Kidney epithelial cell (primary cell): ENCODE results near the gene P2RY13. TPM values are rescaled to one million over a fixed set of nuclear protein-coding genes. Genes with fewer than 3 reads are reported as not detected.

Experiments used
- DNase-seq: peaks from one replicate; pipeline ENCODE4 v3.0.0-alpha.2; 2010; ENCODE audit warnings: low read depth
- H3K27me3 ChIP-seq: 2 replicates; pipeline ENCODE4 v1.6.0; 2011; ENCODE audit warnings: low read length; ENCODE audit not compliant: control insufficient read depth, insufficient read depth
- H3K36me3 ChIP-seq: 2 replicates; pipeline ENCODE4 v1.5.1; 2011; ENCODE audit warnings: low read length; ENCODE audit not compliant: control insufficient read depth, insufficient read depth
- H3K4me3 ChIP-seq: 2 replicates; pipeline ENCODE4 v1.5.1; 2011; ENCODE audit warnings: low read depth, mild to moderate bottlenecking, control low read depth, low read length
- total RNA-seq: library from RNA; depleted of rRNA; stranded (reverse); fragments of >200 nt; gene quantifications from 2 replicates; pipeline ENCODE4 v1.2.3, GENCODE V29; 2015
- TF ChIP-seq, protein P1 (sequence below): IDR thresholded peaks from 2 replicates; pipeline ENCODE4 v1.5.1; 2011; ENCODE audit warnings: mild to moderate bottlenecking, moderate library complexity, low read length, control low read depth, inconsistent platforms; ENCODE audit not compliant: insufficient read depth, poor library complexity, severe bottlenecking

P2RY13 gene
- total RNA-seq, 1 donor from 2014 or later, result 0.13 TPM

DNA sequence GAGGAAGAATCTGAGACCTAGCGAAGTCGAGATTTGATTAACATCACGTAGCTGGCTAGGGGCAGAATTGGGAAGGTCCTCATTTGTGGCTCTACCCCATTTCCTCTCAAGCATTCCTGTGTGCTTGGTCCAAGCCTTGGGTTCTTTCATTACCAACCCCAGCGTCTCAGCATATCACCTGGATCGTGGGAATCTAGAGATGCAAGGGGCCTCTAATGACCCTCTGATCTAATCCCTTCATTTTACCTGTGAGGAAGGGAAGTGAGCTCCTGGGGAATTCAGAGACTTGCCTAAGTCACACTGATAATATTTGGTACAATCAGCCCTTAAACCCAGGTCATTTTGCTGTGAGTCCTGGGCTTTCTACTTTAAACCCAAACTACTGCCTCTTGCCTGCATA, 14.8 kb downstream of the P2RY13 start:
- no peak overlapping the region for H3K4me3 ChIP-seq
- TF ChIP-seq, protein P1, sequence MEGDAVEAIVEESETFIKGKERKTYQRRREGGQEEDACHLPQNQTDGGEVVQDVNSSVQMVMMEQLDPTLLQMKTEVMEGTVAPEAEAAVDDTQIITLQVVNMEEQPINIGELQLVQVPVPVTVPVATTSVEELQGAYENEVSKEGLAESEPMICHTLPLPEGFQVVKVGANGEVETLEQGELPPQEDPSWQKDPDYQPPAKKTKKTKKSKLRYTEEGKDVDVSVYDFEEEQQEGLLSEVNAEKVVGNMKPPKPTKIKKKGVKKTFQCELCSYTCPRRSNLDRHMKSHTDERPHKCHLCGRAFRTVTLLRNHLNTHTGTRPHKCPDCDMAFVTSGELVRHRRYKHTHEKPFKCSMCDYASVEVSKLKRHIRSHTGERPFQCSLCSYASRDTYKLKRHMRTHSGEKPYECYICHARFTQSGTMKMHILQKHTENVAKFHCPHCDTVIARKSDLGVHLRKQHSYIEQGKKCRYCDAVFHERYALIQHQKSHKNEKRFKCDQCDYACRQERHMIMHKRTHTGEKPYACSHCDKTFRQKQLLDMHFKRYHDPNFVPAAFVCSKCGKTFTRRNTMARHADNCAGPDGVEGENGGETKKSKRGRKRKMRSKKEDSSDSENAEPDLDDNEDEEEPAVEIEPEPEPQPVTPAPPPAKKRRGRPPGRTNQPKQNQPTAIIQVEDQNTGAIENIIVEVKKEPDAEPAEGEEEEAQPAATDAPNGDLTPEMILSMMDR, result no peak

DNA sequence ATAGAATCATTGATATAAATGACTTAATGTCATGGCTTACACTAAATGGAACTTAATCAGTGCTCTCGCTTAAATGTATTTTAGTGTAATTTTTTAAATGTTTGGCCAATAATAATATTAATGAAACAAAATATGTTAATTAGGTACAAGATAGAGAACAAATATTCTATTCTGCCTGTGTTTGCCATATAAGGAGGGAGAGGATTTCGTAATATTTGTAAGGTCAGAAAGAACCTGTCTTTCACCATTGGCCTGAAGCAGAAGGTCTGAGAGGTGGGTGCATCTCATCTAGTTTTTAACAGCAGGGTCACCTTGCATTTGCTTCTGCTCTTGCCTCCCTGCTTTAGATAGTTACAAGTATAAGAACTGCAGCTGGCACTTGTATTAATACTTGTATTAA, 15.2 kb downstream of the P2RY13 start:
- no peaks in the 10 kb centered on the region for H3K27me3 ChIP-seq
- TF ChIP-seq, protein P1, result no peak
- DNase-seq, result no peak
- H3K36me3 ChIP-seq, result no peaks in the 10 kb centered on the region
- H3K4me3 ChIP-seq, result no peak overlapping the region

More for the DNA sequence above, 14.8 kb downstream of the P2RY13 start:
- DNase-seq, result no peak
- Histone ChIP-seq H3K36me3 (no peaks in the 10 kb centered on the region), H3K27me3 (no peaks in the 10 kb centered on the region)

DNA sequence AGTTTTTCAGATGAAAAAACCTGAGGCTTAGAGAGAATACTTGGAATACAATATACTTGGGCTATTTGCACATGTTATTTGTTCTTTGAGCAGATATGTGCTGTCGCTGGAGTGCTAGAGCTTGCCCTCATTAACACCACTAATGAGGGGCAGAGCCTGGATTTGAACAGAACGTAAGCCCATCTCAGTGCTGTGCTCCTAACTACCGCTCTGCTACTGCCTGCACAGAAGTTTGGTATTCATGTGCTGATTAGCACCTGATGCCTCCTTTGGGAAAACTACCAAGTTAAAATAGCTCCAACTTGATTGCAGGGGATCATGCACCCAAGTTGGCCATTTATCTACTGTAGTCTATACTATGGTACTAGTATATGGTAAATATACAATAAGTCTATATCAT, 16.4 kb downstream of the P2RY13 start:
- Histone ChIP-seq H3K4me3 (no peak overlapping the region), H3K36me3 (no peaks in the 10 kb centered on the region), H3K27me3 (no peaks in the 10 kb centered on the region)
- TF ChIP-seq, protein P1, result no peak
- DNase-seq, result no peak

DNA sequence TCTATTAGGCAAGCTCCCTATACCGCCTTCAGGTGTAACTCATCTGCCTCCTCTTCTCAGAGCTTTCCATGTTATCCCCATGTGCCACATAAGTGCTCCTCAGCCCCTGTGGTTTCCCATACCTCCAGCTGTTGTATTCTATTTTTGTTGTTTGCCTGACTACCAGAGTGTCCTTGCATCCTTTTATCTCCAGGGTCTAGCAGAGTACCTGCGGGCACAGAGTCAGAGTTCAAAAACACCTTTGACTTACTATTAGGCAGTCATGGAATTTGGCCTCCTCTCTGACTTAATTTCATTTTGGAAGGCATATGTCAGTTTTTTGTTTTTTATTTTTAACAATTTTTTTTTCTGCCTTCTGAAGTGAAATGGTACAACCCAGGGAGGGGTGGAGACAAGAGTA, 19.8 kb downstream of the P2RY13 start:
- TF ChIP-seq, protein P1, result no peak
- H3K36me3 ChIP-seq, result no peaks in the 10 kb centered on the region

DNA sequence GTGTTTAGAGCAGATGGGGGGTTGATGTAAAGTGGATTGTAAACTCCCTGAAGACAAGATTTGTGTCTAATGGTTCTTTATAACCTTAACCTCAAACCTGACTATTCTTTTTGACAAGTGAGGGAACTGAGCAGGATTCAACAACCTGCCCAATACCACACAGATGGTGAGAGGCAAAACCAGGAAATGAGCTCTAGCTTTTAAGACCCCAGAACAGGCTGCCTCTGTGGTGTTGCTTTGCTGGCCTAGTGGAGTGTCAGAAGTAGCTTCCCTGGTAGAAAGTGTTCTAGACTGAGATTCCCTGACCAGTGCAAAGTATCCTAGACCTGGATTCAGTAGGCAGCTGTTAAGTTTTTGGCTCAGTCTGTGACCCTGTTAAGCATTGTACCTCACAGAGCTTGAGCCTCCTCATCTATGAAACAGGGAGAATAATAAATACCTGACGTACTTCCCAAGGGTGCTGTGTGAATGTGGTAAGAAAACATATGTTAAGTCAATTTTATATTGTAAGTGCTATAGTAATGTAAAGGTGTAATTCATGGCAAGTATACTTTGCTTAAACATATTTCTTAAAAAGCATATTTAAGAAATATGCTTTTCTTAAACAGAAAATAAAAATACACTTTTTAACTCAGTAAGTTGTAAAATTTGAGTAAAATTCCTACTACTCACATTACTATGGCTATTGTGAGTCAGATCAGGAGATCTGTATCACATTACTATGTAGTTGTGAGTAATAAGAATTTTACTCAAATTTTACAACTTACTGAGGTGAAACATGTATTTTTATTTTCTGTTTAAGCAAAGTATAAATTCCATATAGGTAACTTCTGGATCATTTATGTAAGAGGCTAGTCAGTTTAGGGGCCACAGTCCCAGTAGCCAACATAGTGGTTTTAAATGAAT, 21.5 kb downstream of the P2RY13 start:
- Histone ChIP-seq H3K36me3 (no peaks in the 10 kb centered on the region), H3K27me3 (no peaks in the 10 kb centered on the region), H3K4me3 (no peak overlapping the region)
- TF ChIP-seq, protein P1, result no peak
- DNase-seq, result no peak

More for the DNA sequence above, 19.8 kb downstream of the P2RY13 start:
- DNase-seq, result no peak
- Histone ChIP-seq H3K27me3 (no peaks in the 10 kb centered on the region), H3K4me3 (no peak overlapping the region)
